ENCODE results near the gene DDX60.
"Not testable (repeated sequence)": the region's sequence is repeated elsewhere in the genome, so short reads cannot be mapped to it uniquely, and the experiment has no call there.

GRCh38 chr4:168303430-168303829 lies 15.1 kb downstream of the DDX60 start:
- TF ChIP-seq, protein P1, sequence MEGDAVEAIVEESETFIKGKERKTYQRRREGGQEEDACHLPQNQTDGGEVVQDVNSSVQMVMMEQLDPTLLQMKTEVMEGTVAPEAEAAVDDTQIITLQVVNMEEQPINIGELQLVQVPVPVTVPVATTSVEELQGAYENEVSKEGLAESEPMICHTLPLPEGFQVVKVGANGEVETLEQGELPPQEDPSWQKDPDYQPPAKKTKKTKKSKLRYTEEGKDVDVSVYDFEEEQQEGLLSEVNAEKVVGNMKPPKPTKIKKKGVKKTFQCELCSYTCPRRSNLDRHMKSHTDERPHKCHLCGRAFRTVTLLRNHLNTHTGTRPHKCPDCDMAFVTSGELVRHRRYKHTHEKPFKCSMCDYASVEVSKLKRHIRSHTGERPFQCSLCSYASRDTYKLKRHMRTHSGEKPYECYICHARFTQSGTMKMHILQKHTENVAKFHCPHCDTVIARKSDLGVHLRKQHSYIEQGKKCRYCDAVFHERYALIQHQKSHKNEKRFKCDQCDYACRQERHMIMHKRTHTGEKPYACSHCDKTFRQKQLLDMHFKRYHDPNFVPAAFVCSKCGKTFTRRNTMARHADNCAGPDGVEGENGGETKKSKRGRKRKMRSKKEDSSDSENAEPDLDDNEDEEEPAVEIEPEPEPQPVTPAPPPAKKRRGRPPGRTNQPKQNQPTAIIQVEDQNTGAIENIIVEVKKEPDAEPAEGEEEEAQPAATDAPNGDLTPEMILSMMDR (IDR thresholded peaks at IDR 0.05): not testable (repeated sequence)
- TF ChIP-seq POLR2A (IDR thresholded peaks at IDR 0.05): not testable (repeated sequence)
